RCC 7860 (cell line): ENCODE results near the gene CA9.

ENCODE experiments used
- DNase-seq: peaks from one replicate; pipeline ENCODE4 v3.0.0-alpha.2; 2015; ENCODE audit warnings: low spot score
- FAIRE-seq: peaks from 2 replicates; lab custom pipeline; 2012; peaks lifted over from hg19 to GRCh38; lab: Jason Lieb, UNC

CA9 gene

DNA sequence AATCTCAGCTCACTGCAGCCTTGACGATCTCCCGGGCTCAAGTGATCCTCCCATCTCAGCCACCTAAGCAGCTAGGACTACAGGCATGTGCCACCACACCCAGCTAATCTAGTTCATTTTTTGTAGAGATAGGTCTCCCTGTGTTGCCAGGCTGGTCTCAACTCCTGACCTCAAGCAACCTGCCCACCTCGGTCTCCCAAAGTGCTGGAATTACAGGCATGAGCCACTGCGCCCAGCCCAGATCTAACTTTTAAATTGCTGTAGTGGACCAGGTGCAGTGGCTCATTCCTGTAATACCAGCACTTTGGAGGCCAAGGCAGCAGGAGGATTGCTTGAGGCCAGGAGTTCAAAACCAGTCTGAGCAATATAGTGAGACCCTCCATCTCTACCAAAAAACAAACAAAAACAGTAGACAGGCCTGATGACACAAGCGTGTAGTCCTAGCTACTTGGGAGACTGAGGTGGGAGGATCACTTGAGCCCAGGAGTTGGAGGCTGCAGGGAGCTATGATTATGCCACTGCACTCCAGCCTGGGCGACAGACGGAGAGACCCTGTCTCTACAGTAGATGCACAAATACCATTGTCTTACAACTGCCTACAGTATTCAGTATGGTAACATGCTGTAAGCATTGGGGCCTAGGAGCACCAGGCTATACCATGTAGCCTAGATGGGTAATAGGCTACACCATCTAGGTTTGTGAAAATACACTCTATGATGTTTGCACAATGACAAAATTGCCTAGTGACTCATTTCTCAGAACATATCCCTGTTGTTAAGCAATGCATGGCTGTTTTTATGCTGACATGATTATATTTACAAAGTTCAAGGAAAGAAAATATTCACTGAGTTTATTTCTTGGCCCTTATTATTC is 21.5 kb upstream of the CA9 start:
- no peak for DNase-seq
- no peak for FAIRE-seq

DNA sequence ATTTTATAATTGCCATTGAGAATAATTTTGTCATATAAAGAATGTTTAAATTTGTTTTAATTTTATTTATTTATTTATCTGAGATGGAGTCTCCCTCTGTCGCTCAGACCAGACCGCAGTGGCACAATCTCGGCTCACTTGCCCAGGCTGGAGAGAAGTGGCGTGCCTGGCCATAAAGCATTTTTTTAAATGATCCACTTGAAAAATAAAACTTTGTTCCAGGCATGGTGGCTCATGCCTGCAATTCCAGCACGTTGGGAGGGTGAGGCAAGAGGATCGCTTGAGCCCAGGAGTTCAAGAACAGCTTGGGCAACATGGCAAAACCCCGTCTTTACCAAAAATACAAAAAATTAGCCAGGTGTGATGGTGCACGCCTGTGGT is 20.9 kb upstream of the CA9 start:
- no peak for DNase-seq
- FAIRE-seq = no peak

DNA sequence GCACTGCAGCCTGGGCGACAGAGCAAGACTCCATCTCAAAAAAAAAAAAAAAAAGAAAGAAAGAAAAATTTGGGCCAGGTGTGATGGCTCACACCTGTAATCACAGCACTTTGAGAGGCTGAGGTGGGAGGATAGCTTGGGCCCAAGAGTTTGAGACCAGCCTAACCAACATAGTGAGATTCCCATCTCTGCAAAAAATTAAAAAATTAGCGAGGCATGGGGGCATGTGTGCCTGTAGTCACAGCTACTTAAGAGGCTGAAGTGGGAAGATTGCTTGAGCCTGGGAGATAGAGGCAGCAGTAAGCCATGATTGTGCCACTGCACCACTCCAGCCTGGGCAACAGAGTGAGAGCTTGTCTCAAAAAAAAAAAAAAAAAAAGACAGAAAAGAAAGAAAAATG is 20.1 kb upstream of the CA9 start:
- no peak for DNase-seq
- FAIRE-seq = no peak

DNA sequence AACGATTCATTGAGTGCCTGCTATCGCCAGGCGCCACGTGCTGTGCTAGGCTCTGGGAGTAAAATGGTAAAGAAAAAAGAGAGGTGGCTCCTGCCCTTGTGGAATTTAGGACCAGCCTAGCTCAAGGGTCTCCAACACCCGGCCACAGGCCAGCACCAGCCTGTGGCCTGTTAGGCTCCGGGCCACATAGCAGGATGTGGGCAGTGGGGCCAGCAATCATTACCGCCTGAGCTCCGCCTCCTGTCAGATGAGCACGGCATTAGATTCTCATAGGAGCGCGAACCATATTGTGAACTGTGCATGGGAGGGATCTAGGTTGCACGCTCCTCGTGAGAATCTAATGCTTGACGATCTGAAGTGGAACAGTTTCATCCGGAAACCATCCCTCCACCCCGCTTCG is 17.4 kb upstream of the CA9 start:
- DNase-seq (no peak), FAIRE-seq (no peak)

DNA sequence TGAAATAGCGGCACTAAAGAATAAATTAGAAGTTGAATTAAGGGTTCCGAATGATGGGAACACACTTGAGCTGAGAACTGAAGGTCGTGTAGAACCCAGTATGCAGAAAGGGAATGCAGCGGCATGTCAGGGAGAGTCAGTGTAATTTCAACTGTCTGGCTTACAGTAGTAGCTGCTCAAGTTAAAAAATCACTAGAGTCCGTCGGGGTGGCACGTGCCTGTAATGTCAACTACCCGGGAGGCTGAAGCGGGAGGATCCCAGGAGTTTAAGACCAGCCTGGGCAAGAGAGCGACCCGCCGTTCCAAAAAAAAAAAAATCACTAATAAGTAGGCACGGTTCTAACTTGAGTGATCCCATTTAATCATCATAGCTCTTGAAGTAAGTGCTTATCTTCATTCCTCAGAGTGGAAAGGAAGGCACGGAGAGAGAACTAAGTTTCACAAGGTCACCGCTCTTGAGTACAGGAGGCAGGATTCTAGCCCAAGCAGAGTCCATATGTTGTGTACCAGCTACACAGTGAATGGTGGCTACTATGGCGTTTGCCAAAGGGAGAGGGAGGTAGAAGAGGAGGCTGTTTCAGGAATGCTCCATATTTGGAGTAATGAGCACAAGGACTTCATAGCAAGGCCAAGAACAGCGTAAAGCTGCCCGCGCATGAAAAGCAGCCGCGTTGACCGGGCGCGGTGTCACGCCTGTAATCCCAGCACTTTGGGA is 16.7 kb upstream of the CA9 start:
- DNase-seq = no peak
- FAIRE-seq = no peak

DNA sequence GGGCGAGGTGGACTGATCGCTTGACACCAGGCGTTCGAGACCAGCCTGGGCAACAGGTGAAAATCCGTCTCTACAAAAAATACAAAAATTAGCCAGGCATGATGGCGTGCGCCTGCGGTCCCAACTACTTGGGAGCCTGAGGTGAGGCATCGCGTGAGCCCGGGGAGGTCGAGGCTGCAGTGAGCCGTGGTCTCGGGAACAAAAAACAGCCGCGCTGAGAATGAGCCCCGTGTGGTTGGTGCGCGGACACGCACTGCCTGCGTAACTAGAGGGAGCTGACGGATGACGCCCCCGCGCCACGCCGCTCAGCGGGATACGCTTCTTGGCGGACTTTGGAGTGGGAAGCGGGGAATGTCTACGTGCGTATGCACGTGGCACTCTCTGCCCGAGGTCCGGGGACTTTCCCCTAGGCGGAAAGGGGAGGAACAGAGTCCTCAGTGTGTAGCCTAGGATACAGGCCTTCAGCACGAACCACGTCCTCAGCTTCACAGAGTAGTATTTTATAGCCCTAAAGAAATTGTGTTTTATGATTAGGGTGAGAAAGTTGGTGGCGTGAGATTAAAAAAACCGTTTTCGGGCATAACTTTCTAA is 16.1 kb upstream of the CA9 start, which contains the start of gene RMRP:
Gene RMRP, minus strand, starts transcription at position 474 of the 591 bp plus-strand sequence.
- peak; percentile 98 for DNase-seq
- FAIRE-seq = peak; percentile 46

DNA sequence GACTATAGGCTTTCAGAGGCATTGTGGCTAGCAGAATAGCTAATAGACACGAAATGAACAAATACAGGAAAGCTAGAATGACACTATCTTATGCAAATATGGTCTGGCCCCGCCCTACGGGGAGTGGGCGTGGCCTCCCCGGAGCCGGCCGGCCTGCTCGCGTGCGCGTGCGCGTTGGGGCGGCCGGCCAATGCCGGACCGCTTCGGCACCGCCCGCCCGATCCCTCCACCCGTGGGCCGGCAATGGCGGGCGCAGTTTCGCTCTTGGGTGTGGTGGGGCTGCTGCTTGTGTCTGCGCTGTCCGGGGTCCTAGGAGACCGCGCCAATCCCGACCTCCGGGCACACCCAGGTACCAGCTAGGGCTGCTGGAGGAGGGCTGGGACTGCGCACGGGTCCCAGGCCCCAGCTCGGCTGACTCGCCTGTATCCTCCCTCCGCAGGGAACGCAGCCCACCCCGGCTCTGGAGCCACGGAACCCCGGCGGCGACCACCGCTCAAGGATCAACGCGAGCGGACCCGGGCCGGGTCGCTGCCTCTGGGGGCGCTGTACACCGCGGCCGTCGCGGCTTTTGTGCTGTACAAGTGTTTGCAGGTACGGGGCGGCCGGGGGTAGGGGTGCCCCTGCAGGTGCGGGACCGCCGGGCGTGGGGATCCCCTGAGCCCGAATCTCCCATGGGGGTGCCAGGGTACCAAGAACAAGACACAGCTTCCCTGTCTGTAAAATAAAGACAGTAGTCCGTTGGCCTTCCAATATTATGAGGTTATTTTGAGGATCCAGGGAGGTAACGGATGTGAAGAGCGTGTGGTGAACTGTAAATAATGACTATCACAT is 15.4 kb upstream of the CA9 start, which contains the start of gene CCDC107:
Gene CCDC107, plus strand, starts transcription at position 156 of the 831 bp plus-strand sequence. Its CDS starts 88 bp downstream, at position 244.
- no peak for FAIRE-seq

DNA sequence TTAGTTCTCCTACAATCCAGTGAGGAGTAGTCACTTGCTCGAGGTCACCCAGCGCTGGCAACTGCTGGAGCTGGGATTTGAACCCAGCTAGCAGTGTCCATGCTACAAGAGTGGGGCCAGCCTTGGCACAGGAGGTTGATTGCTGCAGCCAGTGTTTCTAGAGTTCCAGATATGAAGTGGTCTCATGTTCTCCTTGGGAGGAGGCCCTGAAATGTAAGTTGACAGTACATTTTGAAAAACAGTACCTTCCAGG is 14.8 kb upstream of the CA9 start:
- FAIRE-seq (no peak), DNase-seq (peak; percentile 60)

More for the DNA sequence above, 15.4 kb upstream of the CA9 start, which contains the start of gene CCDC107:
- peak; percentile 29 for DNase-seq

DNA sequence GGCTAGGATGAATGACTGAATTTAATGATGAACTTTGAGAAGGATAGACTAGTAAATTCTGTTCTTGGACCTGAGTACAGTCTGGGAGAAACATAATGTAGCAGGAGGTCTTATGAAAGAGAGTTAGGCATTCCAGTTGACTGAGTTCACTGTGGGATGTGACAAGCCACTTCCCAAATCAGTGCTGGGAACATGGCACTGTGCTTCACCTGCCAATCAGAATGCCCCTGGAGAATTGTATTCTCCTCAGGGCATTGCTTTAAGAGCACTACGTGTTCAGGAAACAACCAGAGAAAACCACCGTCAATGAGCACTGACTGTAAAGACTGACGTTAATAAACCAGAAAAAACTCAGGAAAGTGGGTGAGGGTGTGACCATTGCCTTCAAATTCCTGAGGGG is 14.4 kb upstream of the CA9 start:
- FAIRE-seq (no peak), DNase-seq (peak; percentile 53)

DNA sequence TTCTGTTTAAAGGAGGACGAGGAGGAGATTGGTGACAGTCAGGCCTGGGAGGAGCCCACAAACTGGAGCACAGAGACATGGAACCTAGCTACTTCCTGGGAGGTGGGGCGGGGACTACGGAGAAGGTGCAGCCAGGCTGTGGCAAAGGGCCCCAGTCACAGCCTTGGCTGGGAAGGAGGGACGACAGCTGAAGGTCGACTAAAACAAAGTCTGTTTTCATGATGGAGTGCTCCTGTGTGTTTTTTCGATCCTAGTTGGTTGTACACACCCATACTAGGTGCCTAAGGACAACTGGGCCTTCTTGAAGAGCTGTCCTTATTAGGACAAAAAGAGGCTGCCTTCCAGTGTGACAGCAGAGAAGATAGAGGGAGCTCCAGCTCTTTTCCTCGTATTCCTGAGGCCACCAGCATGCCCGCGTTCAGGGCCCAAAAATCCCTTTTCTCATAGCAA is 12.7 kb upstream of the CA9 start:
- no peak for FAIRE-seq
- no peak for DNase-seq

DNA sequence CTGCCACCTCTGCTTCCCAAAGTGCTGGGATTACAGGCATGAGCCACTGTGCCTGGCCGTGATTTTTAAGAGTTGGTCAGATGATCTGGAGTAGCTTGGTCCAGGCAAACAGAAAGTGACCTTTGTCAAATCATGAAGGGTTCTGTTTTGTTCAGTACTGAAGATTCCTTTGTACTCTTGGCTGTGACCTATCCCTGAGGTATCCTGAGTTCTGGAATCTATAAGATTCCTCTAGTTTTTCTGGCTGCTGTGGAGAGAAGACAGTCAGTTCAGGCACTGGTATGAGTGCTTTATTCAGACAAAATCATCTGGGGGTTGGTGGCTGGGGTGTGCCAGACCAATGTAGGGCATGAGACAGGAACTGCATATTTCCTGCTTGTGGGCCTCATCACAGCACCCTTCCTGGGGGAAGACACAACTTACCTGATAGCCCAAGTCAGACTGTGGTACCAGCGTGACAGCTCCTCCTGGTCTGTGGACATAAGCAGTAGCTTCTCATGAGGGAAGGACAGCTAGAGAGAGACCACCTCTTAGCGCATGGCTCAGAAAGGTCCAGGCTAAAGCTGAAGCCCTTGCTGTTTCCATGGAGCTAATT is 11.9 kb upstream of the CA9 start:
- DNase-seq (no peak), FAIRE-seq (no peak)

DNA sequence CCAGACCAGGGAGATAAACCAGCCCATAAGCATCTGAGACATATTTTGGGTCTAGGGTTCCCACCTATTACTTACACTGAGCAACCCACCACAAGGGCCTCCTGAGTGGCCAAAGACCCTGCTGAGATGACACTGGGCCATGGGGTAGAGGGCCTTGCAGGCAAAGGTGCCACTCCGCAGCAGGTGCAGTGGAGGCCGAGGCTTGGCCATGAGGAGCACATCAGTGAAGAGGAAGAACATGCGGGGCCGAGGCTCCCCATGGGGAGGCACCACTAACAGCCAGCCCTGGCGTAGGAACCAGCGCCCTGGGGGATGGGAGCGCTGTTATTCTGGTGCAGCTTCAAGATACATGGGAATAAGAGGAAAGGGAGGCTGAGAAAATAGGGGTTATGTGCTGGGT is 11.3 kb upstream of the CA9 start:
- FAIRE-seq (no peak), DNase-seq (no peak)

DNA sequence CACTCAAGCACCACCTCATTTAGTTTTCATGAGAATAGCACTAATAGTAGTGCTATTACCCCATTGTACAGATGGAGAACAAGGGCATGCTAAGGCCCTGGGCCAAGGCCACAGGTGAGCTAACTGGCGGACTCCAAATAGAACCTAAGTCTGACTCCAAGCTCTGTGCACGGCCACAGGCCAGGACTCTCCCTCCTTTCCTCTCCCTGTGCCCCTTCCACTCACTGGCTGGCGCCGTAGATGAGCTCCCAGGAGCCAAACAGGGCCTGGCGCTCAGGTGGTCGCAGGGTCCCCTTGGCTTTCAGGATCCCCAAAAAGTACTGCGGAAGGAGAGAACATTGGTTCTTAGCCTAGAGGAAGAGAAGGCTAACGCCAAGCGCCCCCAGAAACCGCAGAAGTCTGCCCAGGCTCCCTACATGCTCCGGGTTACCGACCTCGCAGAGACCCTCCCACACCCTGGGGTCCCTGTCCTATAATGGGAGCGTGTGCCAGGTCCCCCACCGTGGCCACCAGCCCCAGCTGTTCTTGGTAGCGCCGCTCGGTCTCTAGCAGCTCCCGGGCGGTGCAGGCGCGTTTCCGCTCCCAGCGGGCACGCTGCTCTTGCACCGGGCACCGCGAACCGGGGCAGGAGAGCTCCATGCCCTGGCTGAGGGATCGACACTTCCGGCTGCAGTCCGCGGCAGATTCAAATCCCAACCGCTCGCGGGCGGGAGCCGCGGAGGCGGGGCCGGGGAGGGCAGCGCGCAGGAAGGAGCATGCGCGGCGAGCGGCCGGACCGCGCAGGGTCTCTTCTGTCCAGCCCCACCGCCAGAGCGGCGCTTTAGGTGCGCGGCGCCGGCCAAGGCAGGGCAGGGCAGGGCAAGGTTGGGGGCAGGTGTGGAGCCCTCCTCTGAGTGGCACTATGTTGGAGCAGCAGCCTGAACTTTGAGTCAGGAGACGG is 8.9 kb upstream of the CA9 start, which contains the start of gene ARHGEF39:
Gene ARHGEF39, minus strand, starts transcription at position 665 of the 940 bp plus-strand sequence. Its CDS starts 26 bp downstream, at position 639.
- FAIRE-seq (no peak), DNase-seq (peak; percentile 70)

DNA sequence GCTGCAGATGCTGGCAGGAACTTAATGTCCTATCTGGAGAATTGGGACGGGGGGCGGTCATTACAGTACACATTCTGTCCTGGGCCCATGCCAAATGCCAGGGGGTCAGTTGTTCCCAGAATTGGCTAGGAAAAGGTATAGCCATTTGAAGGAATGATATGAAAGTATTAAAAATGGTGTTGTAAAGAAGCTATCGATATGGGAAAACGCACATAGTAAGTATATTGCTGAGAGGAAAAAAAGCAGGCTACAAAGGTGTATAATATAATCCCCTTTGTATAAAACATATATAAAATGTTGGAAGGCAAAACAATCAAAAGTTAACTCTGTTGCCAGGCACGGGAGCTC is 8.3 kb upstream of the CA9 start:
- DNase-seq (no peak), FAIRE-seq (no peak)

DNA sequence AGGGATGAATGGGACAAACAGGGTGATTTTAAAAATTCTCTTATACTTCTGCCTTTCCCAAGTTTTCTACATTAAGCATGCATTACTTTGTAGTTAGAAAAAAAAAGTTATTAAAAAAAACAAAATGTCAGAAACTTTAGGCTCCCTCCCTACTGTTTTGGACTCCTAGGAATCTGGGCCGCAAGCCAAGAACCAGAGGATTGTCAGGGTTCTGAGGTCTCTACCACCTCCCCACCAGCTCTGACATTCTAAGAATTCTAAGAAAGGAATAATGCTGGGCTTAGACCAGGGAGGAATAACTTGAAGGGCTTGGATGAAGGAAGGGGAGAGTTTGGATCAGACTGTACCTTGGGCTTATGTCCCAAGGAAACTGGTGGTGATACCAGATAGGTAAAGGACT is 7.7 kb upstream of the CA9 start:
- DNase-seq (no peak), FAIRE-seq (no peak)

DNA sequence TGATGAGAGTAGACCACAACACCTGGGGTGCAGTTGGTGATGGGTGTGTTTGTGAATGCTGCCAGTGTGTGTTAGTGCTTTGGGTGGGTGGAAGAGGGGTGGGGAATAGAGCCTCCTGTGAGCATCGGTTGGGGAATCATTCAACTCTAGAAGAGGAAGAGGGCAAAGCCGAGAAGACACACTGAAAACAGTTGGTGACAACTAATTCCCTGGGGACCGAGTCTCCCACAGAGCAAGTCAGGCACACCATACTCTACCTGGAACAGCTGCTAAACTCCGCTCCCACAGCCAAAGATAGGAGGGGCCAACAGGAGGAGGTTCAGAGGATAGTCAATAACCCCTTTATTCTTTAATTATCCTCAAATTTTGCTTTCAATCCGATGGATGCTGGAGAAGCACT is 7.2 kb upstream of the CA9 start:
- no peak for DNase-seq
- FAIRE-seq = no peak

DNA sequence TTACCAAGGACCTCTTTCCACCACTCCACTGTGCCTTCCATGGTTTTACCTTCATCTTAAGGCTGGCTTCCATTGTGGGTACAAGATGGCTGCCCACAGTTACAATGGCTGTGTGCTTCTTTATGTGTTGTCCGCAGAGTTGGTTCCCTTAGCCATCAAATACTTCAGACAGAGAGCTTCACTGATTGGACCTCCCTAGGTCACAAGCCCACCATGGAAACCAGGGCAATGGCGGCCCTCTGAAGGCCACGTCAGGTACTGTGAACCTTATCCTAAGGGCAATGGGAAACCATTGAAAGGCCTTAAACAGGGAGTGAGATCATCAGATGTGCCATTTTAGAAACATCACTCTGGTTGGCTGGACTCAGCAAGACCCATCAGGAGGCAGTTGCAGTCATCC is 5.8 kb upstream of the CA9 start:
- FAIRE-seq = no peak
- DNase-seq = no peak

DNA sequence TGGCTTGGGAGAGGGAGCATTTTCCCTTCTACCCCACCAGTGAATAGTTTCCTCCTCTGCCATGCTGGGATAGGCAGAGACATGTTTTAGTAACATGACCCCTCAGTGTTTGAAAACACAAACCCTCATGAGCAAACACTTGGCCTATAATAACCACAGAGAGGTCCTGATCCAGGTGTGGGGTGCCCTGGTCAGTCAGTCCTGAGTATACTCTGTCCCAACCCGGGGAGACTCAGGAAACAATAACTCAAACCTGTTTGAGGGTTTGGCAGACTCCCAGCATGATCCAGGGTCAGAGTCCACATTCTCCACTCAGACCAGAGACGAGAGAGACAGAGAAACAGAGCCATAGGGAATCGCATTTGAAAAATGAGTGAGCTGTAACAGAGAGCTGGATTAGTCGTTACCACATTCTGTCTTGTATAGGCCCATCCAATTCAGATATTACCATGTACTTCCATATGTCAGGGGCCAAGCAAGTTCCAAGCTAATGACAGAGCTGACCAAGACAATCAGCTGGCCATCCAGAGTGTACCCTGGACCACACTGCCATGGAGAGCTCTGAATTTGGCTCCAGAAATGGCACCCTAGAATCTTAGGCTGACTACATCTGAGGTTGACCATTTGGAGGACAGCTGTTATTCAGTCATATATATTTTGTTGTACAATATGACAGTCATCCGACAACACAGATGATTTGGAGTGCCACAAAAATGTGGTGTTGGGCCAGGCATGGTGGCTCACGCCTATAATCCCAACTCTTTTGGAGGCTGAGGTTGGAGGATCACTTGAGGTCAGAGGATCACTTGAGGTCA is 4.2 kb upstream of the CA9 start:
- peak; percentile 88 for FAIRE-seq
- DNase-seq = peak; percentile 79

DNA sequence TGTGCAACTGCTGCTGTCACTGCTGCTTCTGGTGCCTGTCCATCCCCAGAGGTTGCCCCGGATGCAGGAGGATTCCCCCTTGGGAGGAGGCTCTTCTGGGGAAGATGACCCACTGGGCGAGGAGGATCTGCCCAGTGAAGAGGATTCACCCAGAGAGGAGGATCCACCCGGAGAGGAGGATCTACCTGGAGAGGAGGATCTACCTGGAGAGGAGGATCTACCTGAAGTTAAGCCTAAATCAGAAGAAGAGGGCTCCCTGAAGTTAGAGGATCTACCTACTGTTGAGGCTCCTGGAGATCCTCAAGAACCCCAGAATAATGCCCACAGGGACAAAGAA is 265 bp downstream of the CA9 start:
- FAIRE-seq (no peak), DNase-seq (no peak)
